NCI-H1105 treated with DMSO at 0.1 percent for 48 hours (cell line): Measurements from ENCODE around the gene POLR2H.
"Not testable (repeated sequence)": the region's sequence is repeated elsewhere in the genome, so short reads cannot be mapped to it uniquely, and the experiment has no call there.

Source experiments
- DNase-seq: peaks from one replicate; lab custom pipeline; 2025; lab: John Stamatoyannopoulos, UW

Gene POLR2H

DNA sequence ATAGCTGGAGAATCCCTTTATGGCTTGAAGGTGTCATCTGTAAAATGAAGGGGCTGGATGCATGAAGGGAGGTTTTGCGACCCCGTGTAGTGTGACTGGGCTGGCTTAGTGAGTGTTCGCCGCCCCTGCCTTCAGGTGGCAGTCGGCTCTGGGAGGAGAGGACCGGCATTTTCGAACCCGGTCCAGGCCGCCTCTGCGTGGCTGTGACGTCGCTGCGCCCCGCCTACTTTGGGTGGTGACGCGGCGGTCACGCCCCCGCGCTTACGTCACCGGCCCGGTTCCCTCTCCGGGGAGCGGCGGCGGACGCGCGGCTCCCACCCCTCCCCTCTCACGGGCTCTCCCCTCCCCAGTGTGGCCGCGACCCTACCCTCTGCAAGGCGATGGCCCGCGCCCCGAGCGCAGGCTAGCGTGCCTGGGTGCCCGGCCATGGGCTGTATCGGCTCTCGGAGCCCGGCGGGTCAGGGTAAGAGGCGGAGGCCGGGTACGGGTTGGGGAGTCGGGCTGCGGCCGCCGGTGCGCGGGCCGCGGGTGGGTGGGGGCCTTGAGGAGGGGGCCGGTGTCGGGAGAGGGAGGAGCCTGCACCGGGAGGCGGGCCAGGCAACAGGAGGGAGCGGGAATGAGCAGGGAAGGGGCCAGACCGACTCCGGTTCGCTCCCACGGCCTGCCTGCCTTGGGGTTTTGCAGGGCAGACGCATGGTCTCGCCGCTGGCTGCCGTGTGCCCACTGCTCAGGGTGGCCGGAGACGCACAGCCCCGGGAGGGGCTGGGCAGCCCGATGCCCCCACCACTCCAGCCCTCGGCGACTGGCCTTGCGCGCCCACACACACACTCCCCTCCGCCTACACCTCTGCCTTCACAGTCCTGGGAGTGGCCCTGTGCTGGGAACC, 25.6 kb upstream of the POLR2H start:
- peak; percentile 78 for DNase-seq

GRCh38 chr3:184336547-184337398, 24.7 kb upstream of the POLR2H start:
- no peak for DNase-seq

DNA sequence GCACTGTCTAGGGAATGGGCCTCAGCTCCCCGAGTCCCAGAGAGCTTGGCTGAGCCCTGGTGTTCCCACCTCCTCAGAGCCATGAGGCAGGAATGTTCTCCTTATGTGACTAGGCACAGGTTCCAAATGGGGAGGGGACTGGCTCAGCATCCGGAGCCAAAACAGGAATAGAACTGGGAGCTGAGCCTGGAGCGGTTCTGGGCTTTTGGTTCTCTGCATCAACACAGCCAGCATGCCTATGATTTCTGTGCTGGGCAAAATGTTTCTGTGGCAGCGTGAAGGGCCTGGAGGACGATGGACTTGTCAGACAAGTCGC, 24.2 kb upstream of the POLR2H start, which contains the start of gene FAM131A:
Gene FAM131A, plus strand, starts transcription at position 202 of the 316 bp plus-strand sequence. Its CDS starts 31 bp downstream, at position 233.
- DNase-seq: no peak

- no peak for DNase-seq
Observed at GRCh38 chr3:184337981-184338380, 23.5 kb upstream of the POLR2H start.

- DNase-seq: peak; percentile 98
Observed at GRCh38 chr3:184338511-184338945, 23.0 kb upstream of the POLR2H start.

- peak; percentile 86 for DNase-seq
Observed at GRCh38 chr3:184339001-184339400, 22.5 kb upstream of the POLR2H start.

- DNase-seq: not testable (repeated sequence)
Observed at GRCh38 chr3:184339451-184340135, 21.9 kb upstream of the POLR2H start.

- no peak for DNase-seq
Observed at GRCh38 chr3:184341925-184342324, 19.6 kb upstream of the POLR2H start.

DNA sequence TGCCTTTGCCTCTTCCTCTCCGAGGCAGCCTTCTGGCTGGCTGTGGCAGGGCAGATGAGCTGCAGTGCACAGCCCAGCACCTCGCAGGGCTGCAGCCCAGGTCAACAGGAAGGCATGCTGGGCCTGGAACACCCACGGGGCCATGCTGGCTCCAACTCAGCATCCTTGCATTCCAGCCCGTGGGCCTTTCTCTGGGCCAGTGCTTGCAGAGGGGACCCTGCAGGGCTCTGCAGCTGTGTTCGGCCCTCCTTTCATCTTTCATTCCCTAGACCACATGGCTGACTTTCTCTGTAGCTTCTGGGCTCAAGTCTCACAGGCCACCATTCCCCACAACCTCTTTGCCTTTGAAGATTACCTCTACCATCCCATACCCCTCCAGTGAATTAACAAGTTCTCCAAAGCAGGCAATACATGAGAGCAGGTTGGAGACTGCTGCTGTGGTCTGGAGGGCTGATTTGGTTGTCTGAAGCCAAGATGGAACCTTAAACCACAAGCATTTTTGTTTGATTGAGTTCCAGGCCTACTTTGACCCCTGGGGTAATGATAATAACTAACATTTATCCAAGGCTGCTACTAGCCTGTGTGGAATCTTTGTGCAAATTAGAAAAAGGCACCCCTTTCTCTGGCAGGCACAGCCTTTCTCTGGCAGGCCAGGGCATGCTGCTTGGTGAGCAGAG, 18.2 kb upstream of the POLR2H start:
- no peak for DNase-seq

DNA sequence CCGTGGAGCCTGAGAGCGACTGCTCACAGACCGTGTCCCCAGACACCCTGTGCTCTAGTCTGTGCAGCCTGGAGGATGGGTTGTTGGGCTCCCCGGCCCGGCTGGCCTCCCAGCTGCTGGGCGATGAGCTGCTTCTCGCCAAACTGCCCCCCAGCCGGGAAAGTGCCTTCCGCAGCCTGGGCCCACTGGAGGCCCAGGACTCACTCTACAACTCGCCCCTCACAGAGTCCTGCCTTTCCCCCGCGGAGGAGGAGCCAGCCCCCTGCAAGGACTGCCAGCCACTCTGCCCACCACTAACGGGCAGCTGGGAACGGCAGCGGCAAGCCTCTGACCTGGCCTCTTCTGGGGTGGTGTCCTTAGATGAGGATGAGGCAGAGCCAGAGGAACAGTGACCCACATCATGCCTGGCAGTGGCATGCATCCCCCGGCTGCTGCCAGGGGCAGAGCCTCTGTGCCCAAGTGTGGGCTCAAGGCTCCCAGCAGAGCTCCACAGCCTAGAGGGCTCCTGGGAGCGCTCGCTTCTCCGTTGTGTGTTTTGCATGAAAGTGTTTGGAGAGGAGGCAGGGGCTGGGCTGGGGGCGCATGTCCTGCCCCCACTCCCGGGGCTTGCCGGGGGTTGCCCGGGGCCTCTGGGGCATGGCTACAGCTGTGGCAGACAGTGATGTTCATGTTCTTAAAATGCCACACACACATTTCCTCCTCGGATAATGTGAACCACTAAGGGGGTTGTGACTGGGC, 16.8 kb upstream of the POLR2H start:
- DNase-seq: no peak

DNA sequence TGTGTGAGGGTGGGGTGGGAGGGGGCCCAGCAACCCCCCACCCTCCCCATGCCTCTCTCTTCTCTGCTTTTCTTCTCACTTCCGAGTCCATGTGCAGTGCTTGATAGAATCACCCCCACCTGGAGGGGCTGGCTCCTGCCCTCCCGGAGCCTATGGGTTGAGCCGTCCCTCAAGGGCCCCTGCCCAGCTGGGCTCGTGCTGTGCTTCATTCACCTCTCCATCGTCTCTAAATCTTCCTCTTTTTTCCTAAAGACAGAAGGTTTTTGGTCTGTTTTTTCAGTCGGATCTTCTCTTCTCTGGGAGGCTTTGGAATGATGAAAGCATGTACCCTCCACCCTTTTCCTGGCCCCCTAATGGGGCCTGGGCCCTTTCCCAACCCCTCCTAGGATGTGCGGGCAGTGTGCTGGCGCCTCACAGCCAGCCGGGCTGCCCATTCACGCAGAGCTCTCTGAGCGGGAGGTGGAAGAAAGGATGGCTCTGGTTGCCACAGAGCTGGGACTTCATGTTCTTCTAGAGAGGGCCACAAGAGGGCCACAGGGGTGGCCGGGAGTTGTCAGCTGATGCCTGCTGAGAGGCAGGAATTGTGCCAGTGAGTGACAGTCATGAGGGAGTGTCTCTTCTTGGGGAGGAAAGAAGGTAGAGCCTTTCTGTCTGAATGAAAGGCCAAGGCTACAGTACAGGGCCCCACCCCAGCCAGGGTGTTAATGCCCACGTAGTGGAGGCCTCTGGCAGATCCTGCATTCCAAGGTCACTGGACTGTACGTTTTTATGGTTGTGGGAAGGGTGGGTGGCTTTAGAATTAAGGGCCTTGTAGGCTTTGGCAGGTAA, 16.0 kb upstream of the POLR2H start:
- peak; percentile 44 for DNase-seq

DNA sequence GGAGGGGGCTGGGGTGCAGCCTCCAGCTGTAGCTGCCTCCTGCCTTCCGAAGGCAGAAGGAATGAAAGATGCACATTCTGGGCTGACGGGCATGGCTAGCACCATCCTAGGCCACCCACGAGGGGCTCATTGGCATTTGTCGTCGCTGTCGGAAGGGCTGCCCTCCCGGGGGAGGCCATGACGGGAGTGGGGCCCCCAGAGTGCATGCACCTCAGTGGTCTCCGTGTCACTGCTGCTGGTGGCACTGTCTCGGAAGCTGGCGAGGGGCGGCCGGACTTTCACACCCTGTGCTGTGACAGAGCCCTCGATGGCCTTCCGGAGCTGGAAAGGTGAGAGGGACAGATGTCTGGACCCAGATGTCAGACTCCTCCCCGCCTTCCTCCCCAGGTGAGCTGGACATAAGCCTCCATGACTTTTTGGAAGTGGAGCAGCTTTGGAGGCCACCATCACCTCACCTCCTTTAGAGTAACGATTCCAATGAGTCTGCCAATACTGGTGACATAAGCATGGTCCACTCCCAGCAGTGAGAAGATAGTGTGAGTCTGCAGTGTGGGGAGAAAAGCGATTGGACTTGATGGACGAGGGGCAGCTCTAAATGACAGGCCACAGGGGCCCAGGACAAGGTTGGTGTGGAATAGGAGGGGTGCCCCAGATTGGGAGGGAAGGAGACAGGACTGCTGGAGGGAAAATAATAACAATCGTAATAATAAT, 14.9 kb upstream of the POLR2H start:
- DNase-seq: no peak

GRCh38 chr3:184347321-184348056, 14.0 kb upstream of the POLR2H start:
- DNase-seq: no peak

- DNase-seq: no peak
Observed at GRCh38 chr3:184348057-184348382, 13.5 kb upstream of the POLR2H start.

GRCh38 chr3:184349563-184350470, 11.7 kb upstream of the POLR2H start:
- no peak for DNase-seq

- DNase-seq: no peak
Observed at GRCh38 chr3:184350618-184351017, 10.9 kb upstream of the POLR2H start.

DNA sequence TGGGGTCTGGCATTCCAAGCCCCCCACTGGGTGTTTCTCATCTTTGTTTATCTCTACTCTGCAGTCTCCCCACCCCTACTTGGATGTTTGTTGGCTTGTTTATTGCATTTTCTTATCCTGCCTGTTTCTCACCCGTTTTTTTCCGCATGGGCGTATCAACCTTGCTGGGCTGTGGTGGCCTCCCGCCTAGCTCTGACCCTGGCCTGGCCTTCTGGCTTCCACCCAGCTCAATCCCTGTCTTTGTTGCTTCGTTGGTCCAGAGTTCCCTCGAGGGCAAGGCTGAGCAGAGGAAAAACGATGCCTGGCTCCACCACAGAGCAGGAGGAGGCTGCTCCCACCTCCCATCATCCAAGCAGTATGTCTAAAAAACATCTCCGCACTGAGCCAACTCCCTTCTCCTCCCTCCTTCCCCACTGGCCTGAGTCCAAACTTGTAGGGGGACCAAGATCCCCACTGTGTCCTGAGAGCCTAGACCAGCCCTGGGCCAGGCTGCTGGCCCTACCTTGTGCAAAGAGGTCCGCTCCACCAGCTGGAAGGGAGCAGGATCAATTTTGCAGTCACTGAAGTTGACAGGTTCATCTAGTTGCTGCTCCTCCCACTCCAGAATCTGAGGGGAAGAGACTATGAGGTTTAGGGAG, 9.9 kb upstream of the POLR2H start:
- no peak for DNase-seq
